NCI-H2081 treated with DMSO at 0.1 percent for 48 hours (cell line): ENCODE results near the gene TYMP.
"Not testable (repeated sequence)": the region's sequence is repeated elsewhere in the genome, so short reads cannot be mapped to it uniquely, and the experiment has no call there.

Experiments used
- DNase-seq: peaks from one replicate; lab custom pipeline; 2025; lab: John Stamatoyannopoulos, UW

TYMP gene

GRCh38 chr22:50523806-50524675 is 5.8 kb downstream of the TYMP start:
- DNase-seq: no peak

- no peak for DNase-seq
Observed at GRCh38 chr22:50523458-50523805, 6.4 kb downstream of the TYMP start.

GRCh38 chr22:50522806-50523438 is 6.9 kb downstream of the TYMP start:
- DNase-seq: no peak

GRCh38 chr22:50522208-50522805 is 7.5 kb downstream of the TYMP start:
- DNase-seq: no peak

GRCh38 chr22:50521710-50522109 is 8.1 kb downstream of the TYMP start:
- DNase-seq: no peak

GRCh38 chr22:50520826-50521453 is 8.9 kb downstream of the TYMP start:
- DNase-seq: no peak

GRCh38 chr22:50520184-50520583 is 9.6 kb downstream of the TYMP start:
- not testable (repeated sequence) for DNase-seq

- no peak for DNase-seq
Observed at GRCh38 chr22:50519151-50519550, 10.7 kb downstream of the TYMP start.

- DNase-seq: no peak
Observed at GRCh38 chr22:50518606-50519005, 11.2 kb downstream of the TYMP start.

GRCh38 chr22:50517495-50518260 is 12.1 kb downstream of the TYMP start:
- DNase-seq: no peak

GRCh38 chr22:50516891-50517290 is 12.9 kb downstream of the TYMP start:
- no peak for DNase-seq

GRCh38 chr22:50516068-50516467 is 13.7 kb downstream of the TYMP start:
- DNase-seq: no peak

- DNase-seq: no peak
Observed at GRCh38 chr22:50513175-50513574, 16.6 kb downstream of the TYMP start.

GRCh38 chr22:50508897-50509296 is 20.9 kb downstream of the TYMP start:
- no peak for DNase-seq

- DNase-seq: peak; percentile 36
Observed at GRCh38 chr22:50507991-50508884, 21.6 kb downstream of the TYMP start, which contains the start of gene NCAPH2. TSS of gene NCAPH2 (plus strand) at chr22:50508224. CDS start at chr22:50508338, 114 bp downstream.

- no peak for DNase-seq
Observed at GRCh38 chr22:50507421-50507990, 22.3 kb downstream of the TYMP start, which contains the start of gene LMF2. TSS of gene LMF2 (minus strand) at chr22:50507702. CDS start at chr22:50507675, 27 bp downstream.

GRCh38 chr22:50506611-50507420 is 23.0 kb downstream of the TYMP start:
- DNase-seq: peak; percentile 45

- DNase-seq: peak; percentile 3
Observed at GRCh38 chr22:50505776-50506610, 23.8 kb downstream of the TYMP start.
